Osteoblast (primary cell): Measurements from ENCODE around the gene SFMBT2. TPM values are rescaled to one million over a fixed set of nuclear protein-coding genes. Genes with fewer than 3 reads are reported as not detected.

Experiments
- DNase-seq: peaks from one replicate; pipeline ENCODE4 v3.0.0; 2011; ENCODE audit warnings: low spot score, mixed read lengths; ENCODE audit not compliant: insufficient read length; ENCODE audit errors: missing footprints
- H2AFZ ChIP-seq: 2 replicates; pipeline ENCODE4 v1.6.0; 2011; ENCODE audit warnings: mild to moderate bottlenecking, low read length
- H3K27ac ChIP-seq: 2 replicates; pipeline ENCODE4 v1.5.1; 2011; ENCODE audit warnings: mild to moderate bottlenecking, low read depth, low read length, moderate library complexity
- H3K27me3 ChIP-seq: 2 replicates; pipeline ENCODE4 v1.6.0; 2012; ENCODE audit warnings: mild to moderate bottlenecking, control low read depth, inconsistent platforms, low read length, moderate library complexity; ENCODE audit not compliant: insufficient read depth
- H3K36me3 ChIP-seq: 2 replicates; pipeline ENCODE4 v1.5.1; 2011; ENCODE audit warnings: mild to moderate bottlenecking, low read length, control low read depth, moderate library complexity; ENCODE audit not compliant: insufficient read depth
- H3K4me1 ChIP-seq: 2 replicates; pipeline ENCODE4 v1.5.1; 2011; ENCODE audit warnings: mild to moderate bottlenecking, low read length, control low read depth, moderate library complexity; ENCODE audit not compliant: insufficient read depth
- H3K4me2 ChIP-seq: 2 replicates; pipeline ENCODE4 v1.6.0; 2011; ENCODE audit warnings: mild to moderate bottlenecking, low read length; ENCODE audit not compliant: insufficient read depth
- H3K4me3 ChIP-seq: fragments of 200-600 bp; sonication (generic); 3 replicates; pipeline ENCODE4 v1.5.1; 2012; ENCODE audit warnings: mild to moderate bottlenecking, low read length, inconsistent platforms; ENCODE audit not compliant: insufficient read depth
- H3K79me2 ChIP-seq: 2 replicates; pipeline ENCODE4 v1.6.0; 2012; ENCODE audit warnings: mild to moderate bottlenecking, low read length, control low read depth, inconsistent platforms; ENCODE audit not compliant: insufficient read depth
- H3K9me3 ChIP-seq: 2 replicates; pipeline ENCODE4 v1.5.1; 2011; ENCODE audit warnings: low read depth, low read length, control low read depth
- H4K20me1 ChIP-seq: 2 replicates; pipeline ENCODE4 v1.6.0; 2012; ENCODE audit warnings: mild to moderate bottlenecking, low read length, control low read depth; ENCODE audit not compliant: insufficient read depth
- total RNA-seq: library from RNA; depleted of rRNA; stranded (reverse); fragments of >200 nt; gene quantifications from 2 replicates; pipeline ENCODE4 v1.2.3, GENCODE V29; 2012
- TF ChIP-seq, protein P1 (sequence below): IDR thresholded peaks from 2 replicates; pipeline ENCODE4 v1.5.1; 2011; ENCODE audit warnings: mild to moderate bottlenecking, low read depth, low read length, moderate library complexity; ENCODE audit errors: extremely low read depth

The SFMBT2 gene
- total RNA-seq, 1 donor, result under 0.01 TPM

DNA sequence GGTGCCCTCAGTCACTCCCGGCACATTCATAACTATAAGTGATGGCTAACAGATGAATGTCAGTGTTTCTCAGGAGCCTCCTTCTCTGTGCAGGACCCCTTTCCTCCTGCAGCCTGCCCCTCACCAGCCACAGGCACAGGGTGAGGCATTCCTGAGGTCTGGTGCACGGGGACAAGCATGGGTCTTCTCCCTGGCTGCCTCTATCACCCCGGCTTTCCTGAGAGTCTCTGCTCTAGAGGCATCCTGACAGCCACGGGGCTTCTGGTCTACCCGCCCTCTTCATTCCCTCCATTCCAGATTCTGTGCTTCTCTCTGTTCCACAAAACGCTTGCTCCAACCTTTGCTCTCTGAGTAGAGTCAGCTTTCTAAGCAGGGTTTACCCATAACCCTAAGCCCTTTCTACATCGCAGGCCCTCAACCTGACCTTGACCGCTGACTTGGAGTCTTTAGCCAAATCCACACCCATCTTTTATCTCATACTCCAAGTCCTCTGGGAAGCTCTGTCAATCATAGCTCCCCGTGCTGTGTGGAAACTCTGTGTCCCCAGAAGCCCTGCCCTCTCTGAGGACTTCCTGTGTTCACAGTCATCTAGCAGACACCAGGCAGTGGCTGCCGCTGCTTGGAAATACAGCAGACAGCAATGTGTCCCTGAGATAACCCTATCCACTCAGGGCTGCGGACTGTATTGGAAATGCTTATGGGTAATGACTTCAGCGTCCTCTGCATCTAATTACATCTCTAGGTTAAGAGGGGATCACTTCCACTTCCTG lies 159.0 kb downstream of the SFMBT2 start:
- no peaks in the 10 kb centered on the region for H3K36me3 ChIP-seq
- no peak overlapping the region for H3K27ac ChIP-seq

DNA sequence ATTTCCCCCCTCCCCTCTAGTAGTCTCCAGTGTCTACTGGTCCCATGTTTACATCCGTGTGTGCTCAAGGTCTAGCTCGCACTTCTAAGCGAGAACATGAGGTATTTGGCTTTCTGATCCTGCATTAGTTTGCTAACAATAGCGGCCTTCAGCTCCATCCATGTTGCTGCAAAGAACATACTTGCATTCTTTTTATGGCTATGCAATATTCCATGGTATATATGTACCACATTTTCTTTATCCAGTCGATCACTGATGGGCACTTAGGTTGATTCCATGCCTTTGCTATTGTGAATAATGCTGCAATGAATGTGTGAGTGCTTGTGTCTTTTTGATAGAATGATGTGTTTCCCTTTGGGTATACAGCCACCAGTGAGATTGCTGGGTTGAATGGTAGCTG lies 160.6 kb downstream of the SFMBT2 start:
- TF ChIP-seq, protein P1, sequence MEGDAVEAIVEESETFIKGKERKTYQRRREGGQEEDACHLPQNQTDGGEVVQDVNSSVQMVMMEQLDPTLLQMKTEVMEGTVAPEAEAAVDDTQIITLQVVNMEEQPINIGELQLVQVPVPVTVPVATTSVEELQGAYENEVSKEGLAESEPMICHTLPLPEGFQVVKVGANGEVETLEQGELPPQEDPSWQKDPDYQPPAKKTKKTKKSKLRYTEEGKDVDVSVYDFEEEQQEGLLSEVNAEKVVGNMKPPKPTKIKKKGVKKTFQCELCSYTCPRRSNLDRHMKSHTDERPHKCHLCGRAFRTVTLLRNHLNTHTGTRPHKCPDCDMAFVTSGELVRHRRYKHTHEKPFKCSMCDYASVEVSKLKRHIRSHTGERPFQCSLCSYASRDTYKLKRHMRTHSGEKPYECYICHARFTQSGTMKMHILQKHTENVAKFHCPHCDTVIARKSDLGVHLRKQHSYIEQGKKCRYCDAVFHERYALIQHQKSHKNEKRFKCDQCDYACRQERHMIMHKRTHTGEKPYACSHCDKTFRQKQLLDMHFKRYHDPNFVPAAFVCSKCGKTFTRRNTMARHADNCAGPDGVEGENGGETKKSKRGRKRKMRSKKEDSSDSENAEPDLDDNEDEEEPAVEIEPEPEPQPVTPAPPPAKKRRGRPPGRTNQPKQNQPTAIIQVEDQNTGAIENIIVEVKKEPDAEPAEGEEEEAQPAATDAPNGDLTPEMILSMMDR, result no peak
- Histone ChIP-seq H3K27ac (no peak overlapping the region), H2AFZ (no peak overlapping the region), H3K27me3 (no peaks in the 10 kb centered on the region), H3K4me3 (no peak overlapping the region), H3K79me2 (no peaks in the 10 kb centered on the region), H3K36me3 (no peaks in the 10 kb centered on the region), H4K20me1 (no peaks in the 10 kb centered on the region), H3K4me2 (no peak overlapping the region), H3K4me1 (no peaks in the 10 kb centered on the region), H3K9me3 (peaks cover 2% of the 10 kb centered on the region)
- DNase-seq, result no peak

More for the DNA sequence above, 159.0 kb downstream of the SFMBT2 start:
- TF ChIP-seq, protein P1, result no peak
- Histone ChIP-seq H3K9me3 (peaks cover 2% of the 10 kb centered on the region), H2AFZ (no peak overlapping the region), H3K4me2 (no peak overlapping the region), H3K4me1 (no peaks in the 10 kb centered on the region), H4K20me1 (no peaks in the 10 kb centered on the region), H3K27me3 (no peaks in the 10 kb centered on the region), H3K4me3 (no peak overlapping the region), H3K79me2 (no peaks in the 10 kb centered on the region)
- DNase-seq, result no peak

DNA sequence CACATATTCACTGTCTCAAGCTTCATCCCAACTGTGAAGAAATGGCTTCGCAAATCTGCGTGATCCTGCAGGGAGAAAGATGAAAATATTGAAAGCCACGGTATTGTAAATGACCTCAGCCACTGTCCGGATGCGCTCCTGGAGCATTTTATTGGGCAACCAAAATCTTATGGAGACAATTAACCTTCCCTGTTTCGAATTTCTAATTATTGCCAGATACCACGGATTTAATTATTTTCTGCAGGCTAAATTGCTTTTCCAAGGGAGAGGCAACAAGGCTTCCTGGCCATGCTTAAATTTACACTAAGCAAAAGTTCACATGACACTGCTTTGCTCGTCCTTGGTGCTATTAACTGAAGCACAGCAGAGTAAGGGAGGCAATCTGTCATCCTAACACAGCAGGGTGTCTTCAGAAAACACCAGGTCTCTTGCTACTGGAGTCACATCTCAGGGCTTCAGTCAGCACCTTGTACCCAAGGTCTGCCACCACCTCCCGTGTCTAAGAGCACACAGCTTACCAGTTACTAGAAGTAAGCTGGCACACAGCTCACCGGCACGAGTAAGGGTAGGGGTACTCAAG lies 162.2 kb downstream of the SFMBT2 start:
- Histone ChIP-seq H3K36me3 (no peaks in the 10 kb centered on the region), H3K4me2 (no peak overlapping the region), H4K20me1 (no peaks in the 10 kb centered on the region), H3K4me1 (no peaks in the 10 kb centered on the region), H3K4me3 (no peak overlapping the region), H3K27ac (no peak overlapping the region), H3K9me3 (peaks cover 2% of the 10 kb centered on the region), H3K27me3 (no peaks in the 10 kb centered on the region), H2AFZ (no peak overlapping the region), H3K79me2 (no peaks in the 10 kb centered on the region)
- no peak for DNase-seq
- TF ChIP-seq, protein P1, result no peak

GRCh38 chr10:7248148-7248547 lies 162.7 kb downstream of the SFMBT2 start:
- Histone ChIP-seq H3K36me3 (no peaks in the 10 kb centered on the region), H3K4me2 (no peak overlapping the region), H2AFZ (no peak overlapping the region), H3K27ac (no peak overlapping the region), H4K20me1 (no peaks in the 10 kb centered on the region), H3K79me2 (no peaks in the 10 kb centered on the region), H3K27me3 (no peaks in the 10 kb centered on the region), H3K4me1 (no peaks in the 10 kb centered on the region), H3K4me3 (no peak overlapping the region), H3K9me3 (peaks cover 2% of the 10 kb centered on the region)
- TF ChIP-seq, protein P1, result no peak
- no peak for DNase-seq
